ENCODE results near the gene UST. TPM values are rescaled to one million over a fixed set of nuclear protein-coding genes. Genes with fewer than 3 reads are reported as not detected.

UST gene
- total and polyA plus RNA-seq, 2 of the 8 experiments (the other 6 are each of a cell fraction or from before 2014, with no cell fraction given) = 13.5 to 34.5 TPM

GRCh38 chr6:148836751-148837150 is 89.9 kb downstream of the UST start:
- H4K5ac ChIP-seq (ENCODE audit: insufficient read length, low read depth, low read length) = no peak overlapping the region
- H3K18ac ChIP-seq (ENCODE audit: extremely low read depth, low read length) = no peak overlapping the region
- no peak overlapping the region for H4K91ac ChIP-seq (replicated peaks; ENCODE audit: insufficient read length, low read length)
- no peaks in the 10 kb centered on the region for H3K9me3 ChIP-seq (ENCODE audit: insufficient read depth in 2 of 2, low read depth in 1 of 2, low read length in 1 of 2)
- no peak overlapping the region for H3K56ac ChIP-seq (replicated peaks; ENCODE audit: insufficient read length, low read depth, low read length)
- H3K9ac ChIP-seq (replicated peaks in 1 of 4; ENCODE audit: extremely low read depth in 1 of 4, low read depth in 3 of 4, low read length in 3 of 4) = no peak overlapping the region
- no peak overlapping the region for H3K23ac ChIP-seq (ENCODE audit: insufficient read length)
- no peak for DNase-seq (ENCODE audit: low read depth in 1 of 2, low spot score in 2 of 2)
- peaks cover 5% of the 10 kb centered on the region; the same call in 1 of the 2 replicates for H3K79me1 ChIP-seq (ENCODE audit: low read depth, low read length)
- no peak overlapping the region for H2BK12ac ChIP-seq (ENCODE audit: low read depth, low read length)
- ChIA-PET POLR2A (ENCODE audit: partially characterized antibody) (no interaction called here), CTCF (ENCODE audit: partially characterized antibody) (interaction anchor here (1.6 to 2.0 kb wide), 2 partner anchors 9 to 13 kb away, joined by 3 to 4 read pairs; no protein-coding TSS in a partner anchor)
- H3K27me3 ChIP-seq (replicated peaks in 1 of 4; ENCODE audit: control insufficient read depth in 3 of 4, extremely low read depth in 1 of 4, insufficient read depth in 3 of 4, low read length in 3 of 4) = no peaks in the 10 kb centered on the region
- H2AFZ ChIP-seq (ENCODE audit: low read length) = no peak overlapping the region
- no peaks in the 10 kb centered on the region for H3K23me2 ChIP-seq (ENCODE audit: low read depth, low read length)
- no peak overlapping the region for H3K27ac ChIP-seq (ENCODE audit: low read depth, low read length)
- peaks cover 0 to 93% of the 10 kb centered on the region in 2 experiments; a peak in 3 of 4 replicates for H3K79me2 ChIP-seq (ENCODE audit: control insufficient read depth in 1 of 2, insufficient read depth in 2 of 2, low read length in 2 of 2)
- H3K4ac ChIP-seq (replicated peaks; ENCODE audit: insufficient read length, low read depth, low read length) = no peak overlapping the region
- no peak overlapping the region for H2BK20ac ChIP-seq (ENCODE audit: low read length)
- no peak overlapping the region for H3K4me3 ChIP-seq (ENCODE audit: extremely low read depth in 1 of 4, insufficient read depth in 2 of 4, low read depth in 3 of 4, low read length in 4 of 4)
- no peak overlapping the region for H2AK5ac ChIP-seq (ENCODE audit: low read depth, low read length)
- H4K20me1 ChIP-seq (replicated peaks in 1 of 2; ENCODE audit: control insufficient read depth in 1 of 2, insufficient read depth in 2 of 2, low read length in 2 of 2) = no peaks in the 10 kb centered on the region
- H4K8ac ChIP-seq (ENCODE audit: extremely low read depth, insufficient read depth, low read length) = no peak overlapping the region
- H2BK5ac ChIP-seq (ENCODE audit: low read depth, low read length) = no peak overlapping the region
- H3K4me2 ChIP-seq (ENCODE audit: insufficient read depth in 1 of 2, low read depth in 2 of 2, low read length in 2 of 2) = no peak overlapping the region
- H2BK15ac ChIP-seq (ENCODE audit: low read length) = no peak overlapping the region
- H3K36me3 ChIP-seq (ENCODE audit: control insufficient read depth in 2 of 4, insufficient read depth in 4 of 4, low read length in 3 of 4) = no peaks in the 10 kb centered on the region
- H2BK120ac ChIP-seq (replicated peaks; ENCODE audit: low read depth, low read length) = no peak overlapping the region
- H3K4me1 ChIP-seq (replicated peaks in 1 of 4; ENCODE audit: control insufficient read depth in 3 of 4, insufficient read depth in 4 of 4, low read length in 3 of 4) = peaks cover 3 to 11% (median 7%) of the 10 kb centered on the region in 4 experiments
- WGBS, 2 experiments (ENCODE audit: extremely low coverage in 1 of 2, insufficient coverage in 1 of 2, insufficient read length in 1 of 2, insufficient replicate concordance in 2 of 2, low coverage in 1 of 2, low lambda C conversion rate in 2 of 2, missing lambda C conversion rate in 1 of 2) = 84% methylated on average over 2 of the region's 2 CpGs; no CpG with 5 or more reads in 1 of the 2 experiments
- H3K14ac ChIP-seq (ENCODE audit: insufficient read length) = no peak overlapping the region
- FAIRE-seq = no peak
- TF ChIP-seq SRF (IDR thresholded peaks at IDR 0.05; ENCODE audit: low read depth, low read length) (no peak), TCF12 (IDR thresholded peaks at IDR 0.05; ENCODE audit: low read depth, low read length) (no peak), CTCF (IDR thresholded peaks at IDR 0.05; ENCODE audit: control extremely low read depth in 1 of 3, insufficient read depth in 1 of 3, low read depth in 1 of 3, low read length in 3 of 3) (no peak), RXRA (IDR thresholded peaks at IDR 0.05; ENCODE audit: insufficient read depth, low read depth, low read length) (no peak), SAP30 (IDR thresholded peaks at IDR 0.05; ENCODE audit: insufficient read depth, insufficient replicate concordance, low read length) (no peak), KDM4A (IDR thresholded peaks at IDR 0.05; ENCODE audit: low read depth, low read length, severe bottlenecking) (no peak), HDAC6 (IDR thresholded peaks at IDR 0.05; ENCODE audit: low read depth, low read length) (no peak), CREB1 (IDR thresholded peaks at IDR 0.05) (no peak), RNF2 (IDR thresholded peaks at IDR 0.05; ENCODE audit: borderline replicate concordance, low read depth, low read length, missing control alignments, poor library complexity, severe bottlenecking) (no peak), SP1 (IDR thresholded peaks at IDR 0.05; ENCODE audit: low read depth, low read length) (no peak)

Measured in H1 (cell line).